HG03175 (cell line): ENCODE results near the gene ADAT2.

Experiments used
- ATAC-seq: cut with Tn5 transposase; IDR thresholded peaks from one replicate; pipeline ENCODE4 v1.9.1; 2021; ENCODE audit warnings: mild to moderate bottlenecking, moderate library complexity; ENCODE audit not compliant: unreplicated experiment

ADAT2 gene

DNA sequence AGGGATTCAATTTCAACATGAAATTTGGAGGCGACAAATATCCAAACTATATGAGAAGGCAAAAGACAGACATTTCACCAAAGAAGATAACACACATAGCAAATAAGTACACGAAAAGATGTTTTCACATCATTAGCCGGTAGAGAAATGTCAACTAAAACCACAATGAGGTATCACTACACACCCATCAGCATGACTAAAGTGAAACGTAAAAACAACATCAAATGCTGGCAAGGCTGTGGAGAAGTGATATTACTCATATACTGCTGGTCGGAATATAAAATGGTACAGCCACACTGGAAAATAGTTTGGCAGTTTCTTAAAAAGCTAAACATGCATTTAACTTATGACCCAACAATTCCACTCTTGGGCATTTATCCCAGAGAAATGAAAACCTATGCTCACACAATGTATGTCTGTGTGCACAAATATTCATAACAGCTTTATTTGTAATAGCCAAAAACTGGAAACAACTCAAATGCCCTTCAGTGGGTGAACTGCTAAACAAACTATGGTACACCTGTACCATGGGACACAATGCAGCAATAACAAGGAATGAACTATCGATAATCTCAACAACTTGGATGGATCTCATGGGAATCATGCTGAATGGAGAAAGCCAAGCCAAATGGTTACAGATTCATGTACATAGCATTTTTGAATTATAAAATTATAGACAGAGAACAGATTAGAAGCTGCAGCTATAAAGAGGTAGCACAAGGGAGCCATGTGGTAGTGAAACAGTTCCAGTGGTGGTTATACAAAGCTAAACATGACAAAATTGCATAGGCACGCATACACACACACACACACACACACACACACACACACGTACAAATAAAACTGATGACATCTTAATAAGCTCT, 8.6 kb downstream of the ADAT2 start:
- ATAC-seq, result no peak

DNA sequence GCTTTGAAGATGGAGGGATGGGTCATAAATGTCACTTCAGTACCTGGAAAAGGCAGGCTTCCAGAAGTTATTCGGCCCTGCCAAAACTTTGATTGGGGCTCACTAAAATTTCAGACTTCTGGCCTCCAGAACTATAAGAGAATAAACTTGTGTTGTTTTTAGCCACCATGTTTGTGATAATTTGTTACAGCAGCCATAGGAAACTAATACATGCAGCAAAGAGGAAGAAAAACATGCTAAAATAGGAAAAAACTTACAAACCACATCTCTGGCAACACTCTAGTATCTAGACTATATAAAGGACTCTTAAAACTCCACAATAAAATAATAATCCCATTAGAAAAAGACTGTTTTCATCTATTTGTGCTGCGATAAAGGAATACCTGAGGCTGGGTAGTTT, 9.5 kb downstream of the ADAT2 start:
- no peak for ATAC-seq

DNA sequence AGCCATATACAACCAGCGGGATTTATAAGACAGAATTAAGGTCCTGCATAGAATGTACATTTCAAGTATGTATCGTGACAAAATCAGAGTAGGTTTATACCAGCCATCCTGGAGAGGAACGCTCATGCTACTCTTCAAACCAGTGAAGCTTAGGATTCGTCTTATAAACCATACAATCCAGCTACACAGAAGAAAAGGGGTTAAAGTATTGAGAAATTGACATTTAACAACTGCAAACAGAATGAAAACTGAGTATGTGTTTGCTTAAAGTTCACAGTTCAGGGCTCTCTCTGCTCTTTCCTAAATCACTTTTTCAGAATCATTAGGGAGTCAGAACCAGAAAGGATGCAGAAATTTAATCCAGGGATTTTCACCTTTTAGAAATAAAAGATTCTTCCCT, 17.9 kb downstream of the ADAT2 start:
- no peak for ATAC-seq

DNA sequence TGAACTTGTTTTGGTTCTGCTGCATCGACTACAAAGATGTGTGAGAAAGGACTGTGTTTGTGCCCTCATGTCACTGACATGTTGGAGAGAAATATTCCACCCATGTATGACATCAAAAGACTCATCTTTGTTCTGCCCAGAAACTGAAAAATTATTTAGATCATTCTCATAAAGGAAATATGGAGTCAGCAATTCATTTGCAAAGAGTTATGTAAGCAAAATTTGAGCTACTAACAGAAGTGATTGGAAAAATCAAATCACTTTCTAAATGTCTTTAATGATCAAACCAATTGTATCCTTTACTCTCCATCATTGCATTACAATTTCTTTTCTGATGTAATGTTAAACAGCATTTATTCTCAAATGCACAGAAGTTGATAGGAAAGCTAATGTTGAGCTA, 19.3 kb downstream of the ADAT2 start:
- no peak for ATAC-seq

DNA sequence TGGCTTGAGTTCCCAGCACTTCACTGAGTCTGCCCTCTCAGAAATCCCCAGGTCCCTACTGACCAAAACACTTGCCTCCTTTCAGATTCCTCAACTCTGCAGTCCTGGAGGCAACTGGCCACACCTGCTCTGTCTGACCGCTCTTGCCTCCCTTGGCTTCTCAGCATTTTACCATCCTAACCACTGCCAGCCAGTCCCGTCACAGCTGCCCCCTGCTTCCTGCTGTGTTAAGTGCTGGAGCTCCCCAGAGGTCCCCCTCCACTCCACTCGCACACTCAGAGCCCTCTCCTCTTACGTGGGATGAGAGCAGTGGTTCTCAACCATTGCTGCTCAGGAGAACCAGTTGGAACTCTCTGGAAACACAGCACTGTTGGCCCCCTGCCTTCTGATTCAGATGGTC, 20.5 kb downstream of the ADAT2 start:
- no peak for ATAC-seq

DNA sequence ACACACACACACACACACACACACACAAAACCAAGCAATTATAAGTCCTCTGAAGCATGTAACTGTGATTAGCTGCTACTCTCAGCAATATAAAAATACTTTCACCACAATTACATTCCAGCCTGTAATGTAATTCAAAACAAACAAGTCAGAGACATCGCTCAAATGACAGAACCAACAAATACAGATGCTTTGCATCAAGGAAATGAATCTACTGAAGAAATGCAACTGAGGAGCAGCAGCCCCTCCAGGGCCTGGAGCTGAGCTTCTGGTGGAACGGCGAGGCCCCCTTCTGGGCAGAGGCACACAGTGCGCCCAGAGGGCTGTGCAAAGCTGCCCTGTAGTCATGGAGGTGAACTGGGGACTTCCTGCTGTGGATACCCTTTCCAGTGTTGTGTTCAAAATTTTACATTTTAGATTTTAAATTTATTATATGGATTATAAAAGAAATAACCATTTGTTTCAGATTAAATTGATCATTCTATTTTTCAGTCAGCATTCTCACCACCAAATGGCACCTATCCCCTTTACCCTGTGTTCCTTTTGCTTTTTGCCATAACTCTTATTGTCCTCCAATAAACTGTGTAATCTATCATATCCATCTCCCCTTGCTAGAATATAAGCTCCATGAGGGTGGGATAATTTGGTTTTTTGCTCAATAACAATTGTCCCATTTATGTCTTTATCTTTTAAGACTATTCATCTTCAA, 23.2 kb downstream of the ADAT2 start:
- peak; percentile 100 for ATAC-seq

DNA sequence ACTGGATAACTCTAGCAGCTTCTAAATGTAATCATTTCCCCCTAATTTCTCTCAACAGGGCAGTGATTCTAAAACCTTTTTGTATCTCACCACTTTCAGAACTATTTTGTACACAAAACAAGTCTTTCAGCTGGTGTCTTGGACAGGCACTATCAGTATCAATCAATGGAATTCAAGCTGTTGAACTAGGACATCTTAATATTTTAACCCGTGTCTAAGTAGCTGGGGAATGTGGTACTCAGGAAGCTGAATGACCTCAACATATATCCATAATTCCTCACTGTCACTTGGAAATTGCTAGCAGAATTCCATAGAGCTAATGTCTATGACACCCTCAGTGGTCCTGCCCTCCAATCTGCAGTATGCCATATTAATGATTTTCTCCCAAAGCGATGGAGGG, 24.5 kb downstream of the ADAT2 start:
- no peak for ATAC-seq

DNA sequence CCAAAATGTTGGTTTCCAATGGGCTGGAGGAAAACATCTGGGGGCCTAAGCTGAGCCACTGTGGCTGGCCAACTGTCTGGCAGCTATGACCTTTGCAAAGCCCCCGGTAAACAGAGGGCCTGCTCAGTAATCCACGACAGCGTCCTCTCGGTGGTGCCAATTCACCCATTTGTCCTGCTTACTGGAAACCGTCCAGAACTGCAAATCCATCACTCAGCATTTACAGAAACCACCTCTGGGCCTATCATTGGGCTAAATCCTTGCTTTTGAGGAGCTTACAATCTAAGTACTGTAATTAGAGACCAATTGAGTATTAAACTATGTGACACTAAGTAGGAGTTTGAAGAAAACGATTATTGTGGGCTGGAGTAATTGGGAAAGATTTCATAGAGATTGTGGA, 31.0 kb downstream of the ADAT2 start:
- no peak for ATAC-seq

DNA sequence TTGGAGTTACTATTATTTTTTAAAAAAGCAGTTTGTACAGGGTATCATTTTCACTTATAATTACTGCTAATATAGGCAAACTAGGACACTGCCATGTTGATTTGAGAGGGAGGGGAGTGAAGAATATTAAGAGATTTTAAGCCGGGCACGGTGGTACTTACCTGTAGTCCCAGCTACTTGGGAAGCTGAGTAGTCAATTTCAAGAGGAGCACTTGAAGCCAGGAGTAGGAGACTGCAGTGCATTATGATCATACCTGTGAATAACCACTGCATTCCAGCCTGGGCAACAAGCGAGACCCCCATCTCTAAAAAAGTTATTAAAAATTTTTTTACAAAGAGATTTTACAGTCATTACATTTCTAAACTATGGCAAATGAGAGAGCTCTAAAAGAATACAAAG, 35.7 kb downstream of the ADAT2 start:
- ATAC-seq, result no peak

DNA sequence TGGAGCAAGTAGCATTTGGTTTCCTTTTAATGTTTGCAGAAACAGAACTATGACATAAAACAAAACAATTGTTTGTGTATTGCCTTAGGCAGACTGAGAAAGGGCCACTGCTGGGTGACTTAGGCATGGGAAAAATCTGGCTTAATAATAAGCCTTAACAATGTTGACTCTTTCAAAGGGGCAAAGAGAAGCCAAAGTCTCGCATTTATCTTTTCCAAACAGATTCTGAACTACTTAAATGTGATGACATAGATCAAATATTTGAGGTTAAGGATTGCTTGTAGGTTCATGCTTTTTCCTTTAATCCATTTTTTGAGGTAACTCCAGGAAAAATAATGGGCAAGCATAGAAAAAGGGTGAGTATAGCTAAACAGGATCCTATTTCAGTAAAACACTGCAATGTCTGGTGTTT, 39.6 kb downstream of the ADAT2 start:
- ATAC-seq, result no peak

DNA sequence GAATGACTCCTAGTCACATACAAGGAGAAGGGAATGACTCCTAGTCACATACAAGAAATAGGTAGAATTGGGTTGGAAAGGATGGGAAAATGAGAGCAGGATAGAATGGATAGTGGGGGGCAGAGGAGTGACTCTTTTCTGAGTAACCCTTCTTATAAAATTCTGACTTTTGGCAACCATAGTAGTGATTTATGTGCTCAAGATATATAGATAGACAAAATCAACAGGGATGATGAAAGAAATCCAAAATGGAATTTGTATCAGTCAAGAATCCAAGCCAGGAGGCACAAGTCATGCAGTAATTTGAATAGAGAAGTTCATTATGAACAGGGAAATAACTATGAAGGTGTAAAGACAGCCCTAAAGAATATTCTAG, 41.7 kb downstream of the ADAT2 start:
- ATAC-seq, result no peak

DNA sequence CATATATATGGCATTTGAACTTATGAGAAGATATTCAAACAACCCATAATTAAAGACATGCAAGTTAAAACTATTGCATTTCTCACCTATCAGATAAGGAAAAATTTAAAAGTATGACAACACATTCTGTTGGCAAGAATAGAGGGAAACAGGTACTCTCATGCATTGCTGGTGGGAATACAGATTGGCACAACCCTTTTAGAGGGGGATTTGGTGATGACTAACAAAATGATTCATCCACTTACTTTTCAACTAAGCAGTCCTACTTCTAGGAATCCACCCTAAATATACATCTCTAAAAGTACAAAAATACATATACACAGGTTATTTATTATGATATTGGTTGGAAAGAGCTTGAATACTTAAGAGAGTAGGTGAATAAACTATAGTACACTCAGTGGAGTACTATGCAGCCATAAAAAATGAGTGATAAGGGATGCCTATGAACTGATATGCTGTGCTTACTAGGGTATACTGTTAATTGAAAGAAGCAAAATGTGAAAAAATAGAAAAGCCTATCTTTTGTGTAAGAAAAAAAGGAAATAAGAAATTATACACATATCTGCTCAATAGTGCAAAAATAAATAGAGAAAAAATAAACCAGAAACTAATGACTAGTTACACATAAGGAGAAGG, 42.2 kb downstream of the ADAT2 start:
- ATAC-seq, result no peak

DNA sequence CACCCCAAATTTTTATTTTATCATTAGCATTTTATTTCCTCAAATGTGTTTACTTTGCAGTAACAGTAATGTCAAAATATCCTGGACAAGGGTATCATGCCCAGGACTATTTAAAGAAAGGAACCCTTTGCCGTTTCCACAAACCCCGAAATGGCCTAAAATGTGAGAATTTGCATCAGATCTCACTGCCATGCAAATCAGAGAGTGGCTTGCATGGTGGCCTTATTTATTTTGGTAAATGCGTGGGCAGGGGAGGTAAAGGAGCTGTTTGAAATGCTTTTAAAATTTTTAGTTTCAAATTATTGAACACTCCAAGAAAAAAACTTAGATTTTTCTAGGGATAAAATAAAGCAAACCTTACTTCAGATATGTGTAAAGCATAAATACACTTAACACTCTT, 43.8 kb downstream of the ADAT2 start:
- peak; percentile 49 for ATAC-seq

DNA sequence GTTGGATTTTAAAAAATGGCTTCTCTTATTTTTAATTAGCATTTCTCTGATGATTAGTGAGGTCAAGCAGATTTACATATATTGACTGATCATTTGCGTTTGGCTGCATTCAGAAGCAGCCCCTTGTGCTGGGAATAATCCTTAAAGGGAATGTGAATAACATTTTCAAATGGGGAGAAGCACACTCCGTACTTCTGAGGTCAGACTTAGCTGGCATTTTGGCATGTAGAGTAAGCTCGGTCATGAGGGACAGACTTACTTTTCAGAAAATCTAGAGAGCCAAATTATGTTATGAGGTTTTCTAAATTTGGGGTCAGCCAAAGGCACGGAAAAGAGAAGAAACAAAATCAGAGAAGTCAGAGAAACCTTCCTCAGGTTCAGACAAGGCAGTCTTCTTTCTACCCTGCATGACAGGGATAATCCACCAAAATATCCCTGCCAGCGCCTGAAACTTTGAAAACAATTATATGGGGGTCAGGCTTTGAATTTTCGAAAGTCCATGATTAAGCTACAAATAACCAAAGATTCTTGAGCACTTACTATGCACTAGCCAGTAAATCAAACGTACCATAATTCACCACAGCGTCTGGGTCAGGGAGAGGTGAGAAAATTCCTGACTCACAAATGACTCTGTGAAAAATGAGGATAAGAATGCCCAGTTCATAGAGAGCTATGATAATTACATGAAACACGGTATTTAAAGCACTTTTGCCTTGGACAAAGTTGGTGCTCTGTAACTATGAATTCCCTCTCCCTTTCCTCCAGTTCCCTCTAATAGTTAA, 44.9 kb downstream of the ADAT2 start:
- ATAC-seq, result no peak

DNA sequence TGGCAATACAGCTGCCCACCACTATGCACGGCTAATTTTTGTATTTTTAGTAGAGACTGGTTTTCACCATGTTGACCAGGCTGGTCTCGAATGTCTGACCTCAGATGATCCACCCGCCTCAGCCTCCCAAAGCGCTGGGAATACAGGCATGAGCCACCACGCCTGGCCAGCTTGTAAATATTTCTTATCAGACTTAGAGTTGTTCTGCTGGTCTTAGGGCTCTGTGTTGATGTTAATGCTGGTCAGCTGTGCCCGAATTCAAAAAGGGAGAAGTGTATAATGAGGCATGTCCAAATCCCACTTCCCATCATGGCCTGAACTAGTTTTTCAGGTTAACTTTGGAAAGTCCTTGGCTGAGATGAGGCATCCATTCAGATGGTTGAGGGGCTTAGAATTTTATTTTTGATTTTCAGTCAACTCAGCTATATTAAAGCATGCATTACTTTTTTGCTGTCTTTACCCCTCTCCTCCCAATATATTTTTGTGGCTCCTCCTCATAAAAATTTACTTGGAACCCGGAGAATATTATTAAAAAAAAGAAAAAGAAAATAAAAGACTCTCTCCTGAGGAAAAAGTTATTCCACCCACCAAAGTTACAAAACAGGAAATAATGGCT, 47.7 kb downstream of the ADAT2 start:
- no peak for ATAC-seq

DNA sequence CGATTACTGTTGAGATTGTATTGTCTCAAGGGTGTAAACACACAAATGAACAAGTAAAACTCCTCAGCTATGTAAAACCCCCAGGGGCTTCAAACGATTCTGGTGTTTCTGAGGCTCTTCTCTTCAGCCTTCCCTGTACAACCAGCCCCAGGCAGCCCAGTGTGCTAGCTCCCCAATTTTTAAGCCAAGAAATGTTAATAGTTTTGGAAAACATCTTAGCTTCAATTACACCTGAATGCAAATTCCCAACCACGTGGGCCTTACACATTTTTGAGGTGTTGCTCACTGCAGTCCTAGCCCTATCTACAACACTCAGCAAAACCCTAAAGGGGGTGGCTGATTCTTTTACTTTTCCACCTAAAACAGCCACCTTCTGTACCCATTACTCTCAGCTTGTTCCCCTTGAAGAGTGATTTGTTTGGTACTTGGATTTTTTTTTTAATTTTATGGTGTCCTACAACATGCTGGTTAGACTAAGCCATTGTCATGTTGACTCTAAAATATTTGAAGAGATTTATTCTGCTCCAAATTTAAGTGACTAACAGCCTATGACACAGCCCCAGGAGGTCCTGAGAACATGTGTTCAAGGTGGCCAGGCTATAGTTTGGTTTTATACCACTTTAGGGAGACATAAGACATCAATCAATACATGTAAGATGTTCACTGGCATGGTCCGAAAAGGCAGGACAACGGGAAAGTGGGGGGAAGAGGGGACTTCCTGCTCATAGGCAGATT, 48.7 kb downstream of the ADAT2 start:
- no peak for ATAC-seq

DNA sequence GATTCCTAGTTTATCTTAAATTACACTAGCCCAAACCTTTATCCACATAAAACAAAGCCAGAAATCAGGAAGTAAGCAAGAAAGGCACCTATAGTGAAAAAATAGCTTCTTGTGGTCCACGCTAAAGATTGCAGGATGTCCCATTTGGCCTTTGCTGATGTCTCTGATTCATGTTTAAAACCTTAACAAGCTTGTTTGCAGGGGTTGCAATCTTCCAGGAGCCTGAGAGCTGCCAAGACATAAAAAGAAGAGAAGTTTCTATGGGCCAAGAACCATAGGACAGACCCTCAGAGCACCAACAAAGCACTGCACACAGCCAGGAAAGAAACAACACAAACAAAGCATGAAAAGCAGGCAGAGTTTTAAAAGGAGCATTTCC, 49.4 kb downstream of the ADAT2 start:
- ATAC-seq, result no peak

DNA sequence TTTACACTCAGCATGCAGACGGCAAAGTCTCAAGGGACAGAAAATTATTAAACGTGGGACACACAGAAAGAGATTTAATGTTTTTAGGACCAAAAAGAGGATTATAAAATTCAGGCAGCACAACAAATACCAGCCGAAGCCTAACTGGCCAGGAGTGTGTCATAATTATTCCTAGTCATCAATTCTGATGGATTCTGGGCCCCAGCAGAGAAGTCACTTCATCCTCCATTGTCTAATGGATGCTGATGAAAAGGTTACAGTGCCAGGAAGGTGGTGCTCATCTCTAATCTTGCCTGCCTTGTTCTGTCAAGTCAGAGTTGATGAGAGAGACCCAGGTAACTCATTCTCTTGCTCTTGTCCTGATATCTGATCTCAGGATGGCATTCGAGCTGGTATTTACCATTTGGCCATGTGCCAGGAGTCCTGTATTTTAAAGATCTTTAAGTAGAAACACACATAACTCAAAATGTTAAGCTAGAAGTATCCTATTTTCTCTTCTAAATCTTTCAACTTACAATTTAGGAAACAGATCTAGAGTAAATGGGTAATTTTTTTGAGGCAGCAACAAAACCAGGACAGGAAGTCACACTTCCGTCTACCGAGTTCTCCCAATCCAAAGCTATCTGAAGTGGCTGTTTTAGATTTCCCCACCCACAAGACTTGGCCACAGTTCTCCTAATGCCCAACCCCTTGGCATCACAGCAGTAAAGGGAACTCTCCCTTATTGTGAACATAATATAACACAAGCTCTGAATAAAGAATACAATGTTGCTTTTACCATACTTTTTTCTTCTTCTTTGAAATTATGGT, 50.0 kb downstream of the ADAT2 start:
- ATAC-seq, result no peak

DNA sequence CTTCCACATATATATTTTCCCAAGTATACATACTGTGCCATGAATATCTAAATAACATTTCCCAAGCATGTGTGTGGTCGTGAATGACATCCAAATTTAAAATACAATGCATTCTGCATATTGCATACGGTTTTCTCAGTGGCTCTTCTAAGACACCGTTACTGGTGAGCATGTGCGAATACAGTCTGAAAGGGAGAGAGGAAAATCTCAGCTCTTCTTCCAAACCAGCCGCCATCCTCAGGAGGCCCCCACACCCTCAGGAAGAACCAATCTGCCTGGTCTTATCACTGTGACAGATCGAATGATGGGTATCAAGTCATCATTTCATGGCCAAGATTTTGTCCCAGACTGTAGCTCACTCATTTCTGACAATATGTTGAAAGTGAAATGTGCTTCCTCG, 50.7 kb downstream of the ADAT2 start:
- no peak for ATAC-seq
